ENCODE measurements around the gene CALHM5. TPM values are rescaled to one million over a fixed set of nuclear protein-coding genes. Genes with fewer than 3 reads are reported as not detected.

The CALHM5 gene
- polyA plus RNA-seq, 2 of the 4 experiments (the other 2 are of a cell fraction) = 0.09 TPM

DNA sequence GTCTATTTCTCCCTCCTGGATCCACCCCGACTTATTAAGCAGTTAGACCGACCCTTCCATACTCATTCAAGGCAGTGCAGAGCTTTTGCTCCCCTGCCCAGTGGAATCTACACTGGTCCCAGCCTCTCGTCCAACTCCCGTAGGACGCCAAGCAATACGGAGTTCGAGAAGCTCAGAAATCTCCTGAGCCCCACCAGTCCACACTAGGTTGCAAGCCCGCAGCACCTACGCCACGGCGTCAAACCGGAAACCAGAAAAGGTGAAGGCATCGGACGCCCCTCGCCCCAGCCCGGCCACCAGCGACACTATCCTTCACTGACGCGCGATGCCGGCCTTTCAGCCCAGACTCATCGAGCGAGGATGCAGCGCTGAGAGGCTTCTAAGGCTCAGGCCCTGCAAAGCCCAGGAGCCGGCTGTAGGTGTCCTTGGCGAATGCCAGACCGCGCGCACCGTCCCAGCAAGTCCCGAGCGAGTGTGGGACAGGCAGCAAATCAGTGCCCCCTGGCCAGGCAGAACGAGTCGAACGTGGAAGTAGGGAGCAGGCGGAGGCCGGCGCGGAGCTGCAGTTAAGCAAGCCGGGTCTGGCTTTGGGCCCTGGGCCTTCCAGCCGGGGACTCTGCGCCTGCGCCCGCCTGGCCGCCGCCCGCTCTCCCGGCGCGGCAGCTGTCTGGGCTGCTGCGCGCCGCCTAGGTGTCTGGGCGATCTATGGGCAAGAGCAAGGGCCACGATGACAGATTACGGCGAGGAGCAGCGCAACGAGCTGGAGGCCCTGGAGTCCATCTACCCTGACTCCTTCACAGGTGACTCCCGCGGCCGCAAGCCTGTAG lies 59.6 kb downstream of the CALHM5 start, which contains the start of gene RWDD1 (continued):
- TF ChIP-seq, protein P1, sequence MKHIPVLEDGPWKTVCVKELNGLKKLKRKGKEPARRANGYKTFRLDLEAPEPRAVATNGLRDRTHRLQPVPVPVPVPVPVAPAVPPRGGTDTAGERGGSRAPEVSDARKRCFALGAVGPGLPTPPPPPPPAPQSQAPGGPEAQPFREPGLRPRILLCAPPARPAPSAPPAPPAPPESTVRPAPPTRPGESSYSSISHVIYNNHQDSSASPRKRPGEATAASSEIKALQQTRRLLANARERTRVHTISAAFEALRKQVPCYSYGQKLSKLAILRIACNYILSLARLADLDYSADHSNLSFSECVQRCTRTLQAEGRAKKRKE (CRISPR knock-in tag; IDR thresholded peaks at IDR 0.05; ENCODE audit: low read depth) = no peak
- TF ChIP-seq, protein P2, sequence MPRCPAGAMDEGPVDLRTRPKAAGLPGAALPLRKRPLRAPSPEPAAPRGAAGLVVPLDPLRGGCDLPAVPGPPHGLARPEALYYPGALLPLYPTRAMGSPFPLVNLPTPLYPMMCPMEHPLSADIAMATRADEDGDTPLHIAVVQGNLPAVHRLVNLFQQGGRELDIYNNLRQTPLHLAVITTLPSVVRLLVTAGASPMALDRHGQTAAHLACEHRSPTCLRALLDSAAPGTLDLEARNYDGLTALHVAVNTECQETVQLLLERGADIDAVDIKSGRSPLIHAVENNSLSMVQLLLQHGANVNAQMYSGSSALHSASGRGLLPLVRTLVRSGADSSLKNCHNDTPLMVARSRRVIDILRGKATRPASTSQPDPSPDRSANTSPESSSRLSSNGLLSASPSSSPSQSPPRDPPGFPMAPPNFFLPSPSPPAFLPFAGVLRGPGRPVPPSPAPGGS (IDR thresholded peaks at IDR 0.05) = peak; percentile 57; the same call in 2 of the 3 replicates
- TF ChIP-seq CHD2 (IDR thresholded peaks at IDR 0.05; ENCODE audit: low read length, partially characterized antibody) = no peak
- TF ChIP-seq HEYL (CRISPR knock-in tag; IDR thresholded peaks at IDR 0.05) = no peak
- no peak for TF ChIP-seq MAZ (IDR thresholded peaks at IDR 0.05; ENCODE audit: borderline replicate concordance, low read depth, low read length)
- no peak for TF ChIP-seq HDAC2 (IDR thresholded peaks at IDR 0.05)
- TF ChIP-seq RFX5 (IDR thresholded peaks at IDR 0.05) = peak; percentile 40; the same call in 1 of the 2 replicates
- no peak for TF ChIP-seq CBX2 (IDR thresholded peaks at IDR 0.05; ENCODE audit: borderline replicate concordance, low read depth)
- TF ChIP-seq RCOR1 (IDR thresholded peaks at IDR 0.05; ENCODE audit: low read depth, low read length) = no peak
- no peak for TF ChIP-seq EHF (CRISPR knock-in tag; IDR thresholded peaks at IDR 0.05)
- TF ChIP-seq TFCP2L1 (CRISPR knock-in tag; IDR thresholded peaks at IDR 0.05) = no peak
- no peak for TF ChIP-seq ZC3H11A (IDR thresholded peaks at IDR 0.05)
- TF ChIP-seq SMC3 (IDR thresholded peaks at IDR 0.05) = no peak
- TF ChIP-seq BHLHE40 (IDR thresholded peaks at IDR 0.05; ENCODE audit: low read depth, low read length) = no peak
- peak in 1 of 2 experiments; percentile 56; a peak in 1 of 4 replicates for TF ChIP-seq CEBPB (IDR thresholded peaks at IDR 0.05)
- TF ChIP-seq, protein P3, sequence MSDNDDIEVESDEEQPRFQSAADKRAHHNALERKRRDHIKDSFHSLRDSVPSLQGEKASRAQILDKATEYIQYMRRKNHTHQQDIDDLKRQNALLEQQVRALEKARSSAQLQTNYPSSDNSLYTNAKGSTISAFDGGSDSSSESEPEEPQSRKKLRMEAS (IDR thresholded peaks at IDR 0.05) = peak; percentile 86
- peak; percentile 83 to 98; a peak in 4 of 5 replicates for TF ChIP-seq JUN (IDR thresholded peaks at IDR 0.05)
- no peak for TF ChIP-seq ZFP36 (IDR thresholded peaks at IDR 0.05; ENCODE audit: borderline replicate concordance, partially characterized antibody)
- no peak for TF ChIP-seq NR3C1 (IDR thresholded peaks at IDR 0.05)
- no peak for TF ChIP-seq HOXA7 (CRISPR knock-in tag; IDR thresholded peaks at IDR 0.05)
- no peak for TF ChIP-seq RAD21 (conservative IDR thresholded peaks at IDR 0.05 in 1 of 2, IDR thresholded peaks at IDR 0.05 in 1 of 2)
- no peak for TF ChIP-seq MAFK (IDR thresholded peaks at IDR 0.05; ENCODE audit: partially characterized antibody)
- no peak for TF ChIP-seq FOXS1 (CRISPR knock-in tag; IDR thresholded peaks at IDR 0.05)
- TF ChIP-seq, protein P4, sequence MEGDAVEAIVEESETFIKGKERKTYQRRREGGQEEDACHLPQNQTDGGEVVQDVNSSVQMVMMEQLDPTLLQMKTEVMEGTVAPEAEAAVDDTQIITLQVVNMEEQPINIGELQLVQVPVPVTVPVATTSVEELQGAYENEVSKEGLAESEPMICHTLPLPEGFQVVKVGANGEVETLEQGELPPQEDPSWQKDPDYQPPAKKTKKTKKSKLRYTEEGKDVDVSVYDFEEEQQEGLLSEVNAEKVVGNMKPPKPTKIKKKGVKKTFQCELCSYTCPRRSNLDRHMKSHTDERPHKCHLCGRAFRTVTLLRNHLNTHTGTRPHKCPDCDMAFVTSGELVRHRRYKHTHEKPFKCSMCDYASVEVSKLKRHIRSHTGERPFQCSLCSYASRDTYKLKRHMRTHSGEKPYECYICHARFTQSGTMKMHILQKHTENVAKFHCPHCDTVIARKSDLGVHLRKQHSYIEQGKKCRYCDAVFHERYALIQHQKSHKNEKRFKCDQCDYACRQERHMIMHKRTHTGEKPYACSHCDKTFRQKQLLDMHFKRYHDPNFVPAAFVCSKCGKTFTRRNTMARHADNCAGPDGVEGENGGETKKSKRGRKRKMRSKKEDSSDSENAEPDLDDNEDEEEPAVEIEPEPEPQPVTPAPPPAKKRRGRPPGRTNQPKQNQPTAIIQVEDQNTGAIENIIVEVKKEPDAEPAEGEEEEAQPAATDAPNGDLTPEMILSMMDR (IDR thresholded peaks at IDR 0.05) = no peak
- TF ChIP-seq POLR2AphosphoS2 (conservative IDR thresholded peaks at IDR 0.05; ENCODE audit: low read length) = no peak
- TF ChIP-seq EP300 (IDR thresholded peaks at IDR 0.05) = no peak
- no peak for TF ChIP-seq JUNB (IDR thresholded peaks at IDR 0.05)
- no peak for TF ChIP-seq CBX8 (IDR thresholded peaks at IDR 0.05)
- TF ChIP-seq FOSB (CRISPR knock-in tag; IDR thresholded peaks at IDR 0.05) = no peak
- TF ChIP-seq KDM1A (IDR thresholded peaks at IDR 0.05; ENCODE audit: low read depth) = no peak
- peak; percentile 56 for TF ChIP-seq GATA3 (IDR thresholded peaks at IDR 0.05; ENCODE audit: borderline replicate concordance)
- peak; percentile 76 for TF ChIP-seq POLR2A (IDR thresholded peaks at IDR 0.05; ENCODE audit: low read length)
- no peak for TF ChIP-seq ZSCAN20 (CRISPR knock-in tag; IDR thresholded peaks at IDR 0.05)
- TF ChIP-seq, protein P5, sequence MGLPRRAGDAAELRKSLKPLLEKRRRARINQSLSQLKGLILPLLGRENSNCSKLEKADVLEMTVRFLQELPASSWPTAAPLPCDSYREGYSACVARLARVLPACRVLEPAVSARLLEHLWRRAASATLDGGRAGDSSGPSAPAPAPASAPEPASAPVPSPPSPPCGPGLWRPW (IDR thresholded peaks at IDR 0.05) = no peak
- TF ChIP-seq CHD4 (IDR thresholded peaks at IDR 0.05; ENCODE audit: borderline replicate concordance) = no peak
- TF ChIP-seq NPAS2 (CRISPR knock-in tag; IDR thresholded peaks at IDR 0.05; ENCODE audit: borderline replicate concordance) = no peak
- TF ChIP-seq KDM5A (IDR thresholded peaks at IDR 0.05) = no peak
- no peak for TF ChIP-seq HOXB5 (CRISPR knock-in tag; IDR thresholded peaks at IDR 0.05)
- TF ChIP-seq PHF8 (IDR thresholded peaks at IDR 0.05; ENCODE audit: borderline replicate concordance, low read depth) = peak; percentile 46; the same call in 1 of the 2 replicates
- TF ChIP-seq TP53 (CRISPR knock-in tag; IDR thresholded peaks at IDR 0.05) = no peak
- no peak for TF ChIP-seq HOXB13 (CRISPR knock-in tag; IDR thresholded peaks at IDR 0.05; ENCODE audit: low read depth)
- TF ChIP-seq RARB (CRISPR knock-in tag; IDR thresholded peaks at IDR 0.05) = no peak
- TF ChIP-seq NFE2L2 (conservative IDR thresholded peaks at IDR 0.05; ENCODE audit: low read length) = no peak

All from A549 (cell line).